H1 (cell line): ENCODE results near the gene CD44. TPM values are rescaled to one million over a fixed set of nuclear protein-coding genes. Genes with fewer than 3 reads are reported as not detected.

Experiments
- CTCF ChIA-PET: fragments of 300-600 bp; sonication (Branson Sonifier 250); formaldehyde crosslinking; loops from one replicate; lab custom pipeline; 2021; ENCODE audit not compliant: partially characterized antibody; lab: Charles Lee
- POLR2A ChIA-PET: fragments of 300-600 bp; sonication (Branson Sonifier 250); formaldehyde crosslinking; loops from one replicate; lab custom pipeline; 2021; ENCODE audit warnings: inconsistent platforms; ENCODE audit not compliant: partially characterized antibody; lab: Charles Lee
- DNase-seq, 2 experiments: peaks; one replicate each; pipeline versions ENCODE4 v3.0.0 to v3.0.0-alpha.2; 2010 to 2022; ENCODE audit warnings: low spot score in 2 of 2, low read depth in 1 of 2, mixed read lengths in 1 of 2
- FAIRE-seq: peaks from 2 replicates; lab custom pipeline; 2011; peaks lifted over from hg19 to GRCh38; lab: Jason Lieb, UNC
- H2AFZ ChIP-seq: 2 replicates; pipeline ENCODE4 v1.8.1; 2012; ENCODE audit warnings: low read length, inconsistent platforms
- H2AK5ac ChIP-seq: 2 replicates; pipeline ENCODE4 v1.6.1; 2013; ENCODE audit warnings: low read depth, low read length
- H2BK120ac ChIP-seq: replicated peaks from 2 replicates; pipeline ENCODE3; 2013; ENCODE audit warnings: low read depth, low read length, inconsistent platforms
- H2BK12ac ChIP-seq: 2 replicates; pipeline ENCODE4 v1.6.1; 2013; ENCODE audit warnings: low read depth, low read length
- H2BK15ac ChIP-seq: 2 replicates; pipeline ENCODE4 v1.6.1; 2013; ENCODE audit warnings: low read length
- H2BK20ac ChIP-seq: 2 replicates; pipeline ENCODE4 v1.6.1; 2013; ENCODE audit warnings: low read length
- H2BK5ac ChIP-seq: 2 replicates; pipeline ENCODE4 v1.6.1; 2013; ENCODE audit warnings: low read depth, low read length
- H3K14ac ChIP-seq: 2 replicates; pipeline ENCODE4 v1.6.1; 2013; ENCODE audit warnings: inconsistent platforms; ENCODE audit not compliant: insufficient read length
- H3K18ac ChIP-seq: 2 replicates; pipeline ENCODE4 v1.6.1; 2013; ENCODE audit warnings: low read length; ENCODE audit errors: extremely low read depth
- H3K23ac ChIP-seq: 2 replicates; pipeline ENCODE4 v1.6.1; 2013; ENCODE audit warnings: inconsistent platforms; ENCODE audit not compliant: insufficient read length
- H3K23me2 ChIP-seq: 2 replicates; pipeline ENCODE4 v1.6.1; 2013; ENCODE audit warnings: low read depth, low read length
- H3K27ac ChIP-seq: 2 replicates; pipeline ENCODE4 v1.6.1; 2011; ENCODE audit warnings: low read depth, low read length, inconsistent platforms
- H3K27me3 ChIP-seq, 4 experiments: replicated peaks in 1 of 4; 1 replicate in 1 of 4; 2 replicates in 3 of 4; pipeline versions ENCODE4 v1.6.1 to v1.8.1; 2011 to 2013; ENCODE audit warnings: low read length in 3 of 4, mild to moderate bottlenecking in 3 of 4, inconsistent platforms in 2 of 4, mixed read lengths in 2 of 4, moderate library complexity in 1 of 4; ENCODE audit not compliant: control insufficient read depth in 3 of 4, insufficient read depth in 3 of 4; ENCODE audit errors: extremely low read depth in 1 of 4
- H3K36me3 ChIP-seq, 4 experiments: 2 replicates each; pipeline versions ENCODE4 v1.6.1 to v1.8.1; 2011 to 2013; ENCODE audit warnings: mild to moderate bottlenecking in 4 of 4, low read length in 3 of 4, moderate library complexity in 2 of 4, control low read depth in 1 of 4, inconsistent platforms in 1 of 4; ENCODE audit not compliant: insufficient read depth in 4 of 4, control insufficient read depth in 2 of 4
- H3K4ac ChIP-seq: replicated peaks from 2 replicates; pipeline ENCODE3; 2013; ENCODE audit warnings: low read length, low read depth, mixed read lengths, inconsistent platforms; ENCODE audit not compliant: insufficient read length
- H3K4me1 ChIP-seq, 4 experiments: replicated peaks in 1 of 4; 1 replicate in 1 of 4; 2 replicates in 3 of 4; pipeline versions ENCODE4 v1.6.1 to v1.8.1; 2011 to 2013; ENCODE audit warnings: low read length in 3 of 4, inconsistent platforms in 2 of 4, mixed read lengths in 1 of 4; ENCODE audit not compliant: insufficient read depth in 4 of 4, control insufficient read depth in 3 of 4
- H3K4me2 ChIP-seq, 2 experiments: 2 replicates each; pipeline versions ENCODE4 v1.6.1 to v1.8.1; 2011 to 2013; ENCODE audit warnings: low read depth in 2 of 2, low read length in 2 of 2, control low read depth in 1 of 2, inconsistent platforms in 1 of 2, mild to moderate bottlenecking in 1 of 2; ENCODE audit not compliant: insufficient read depth in 1 of 2
- H3K4me3 ChIP-seq, 4 experiments: fragments of 200-600, 300-600 bp in 1 of 4; sonication (generic), shearing (Covaris generic), sonication (Bioruptor Twin) in 1 of 4; 2 replicates each; pipeline versions ENCODE4 v1.5.1 to v1.8.1; 2011 to 2016; ENCODE audit warnings: low read length in 4 of 4, low read depth in 3 of 4, control low read depth in 2 of 4, inconsistent platforms in 2 of 4, mild to moderate bottlenecking in 2 of 4, mixed read lengths in 1 of 4, moderate library complexity in 1 of 4; ENCODE audit not compliant: insufficient read depth in 2 of 4; ENCODE audit errors: extremely low read depth in 1 of 4
- H3K56ac ChIP-seq: replicated peaks from 2 replicates; pipeline ENCODE3; 2013; ENCODE audit warnings: low read depth, mild to moderate bottlenecking, mixed read lengths, low read length, inconsistent platforms; ENCODE audit not compliant: insufficient read length
- H3K79me1 ChIP-seq: 2 replicates; pipeline ENCODE4 v1.6.1; 2013; ENCODE audit warnings: low read depth, low read length, control low read depth
- H3K79me2 ChIP-seq, 2 experiments: 2 replicates each; pipeline versions ENCODE4 v1.6.1 to v1.8.1; 2012 to 2013; ENCODE audit warnings: low read length in 2 of 2, mild to moderate bottlenecking in 2 of 2, inconsistent platforms in 1 of 2; ENCODE audit not compliant: insufficient read depth in 2 of 2, control insufficient read depth in 1 of 2
- H3K9ac ChIP-seq, 4 experiments: replicated peaks in 1 of 4; 1 replicate in 1 of 4; 2 replicates in 3 of 4; pipeline versions ENCODE4 v1.6.1 to v1.8.1; 2011 to 2013; ENCODE audit warnings: low read depth in 3 of 4, low read length in 3 of 4, control low read depth in 2 of 4, mild to moderate bottlenecking in 2 of 4, moderate library complexity in 2 of 4, inconsistent platforms in 1 of 4; ENCODE audit errors: extremely low read depth in 1 of 4
- H3K9me3 ChIP-seq, 2 experiments: 2 replicates each; pipeline versions ENCODE4 v1.6.1 to v1.8.1; 2012 to 2013; ENCODE audit warnings: mild to moderate bottlenecking in 2 of 2, moderate library complexity in 2 of 2, control low read depth in 1 of 2, inconsistent platforms in 1 of 2, low read depth in 1 of 2, low read length in 1 of 2, mixed read lengths in 1 of 2; ENCODE audit not compliant: insufficient read depth in 2 of 2
- H4K20me1 ChIP-seq, 2 experiments: replicated peaks in 1 of 2; 2 replicates each; pipeline versions ENCODE3 to v1.8.1; 2011 to 2013; ENCODE audit warnings: inconsistent platforms in 2 of 2, low read length in 2 of 2, mild to moderate bottlenecking in 1 of 2; ENCODE audit not compliant: insufficient read depth in 2 of 2, control insufficient read depth in 1 of 2
- H4K5ac ChIP-seq: 2 replicates; pipeline ENCODE4 v1.6.1; 2013; ENCODE audit warnings: low read length, low read depth, mixed read lengths, inconsistent platforms; ENCODE audit not compliant: insufficient read length
- H4K8ac ChIP-seq: 2 replicates; pipeline ENCODE4 v1.8.0; 2013; ENCODE audit warnings: mild to moderate bottlenecking, moderate library complexity, low read length, inconsistent platforms; ENCODE audit not compliant: insufficient read depth; ENCODE audit errors: extremely low read depth
- H4K91ac ChIP-seq: replicated peaks from 2 replicates; pipeline ENCODE3; 2013; ENCODE audit warnings: low read length, mixed read lengths, inconsistent platforms; ENCODE audit not compliant: insufficient read length
- JUND ChIP-seq: IDR thresholded peaks from 2 replicates; pipeline ENCODE4 v1.6.1; 2011; ENCODE audit warnings: mild to moderate bottlenecking, improper control_type of control experiment, low read length
- KDM5A ChIP-seq: fragments of 200-600 bp; IDR thresholded peaks from 2 replicates; pipeline ENCODE4 v1.7.1; 2012; ENCODE audit warnings: mild to moderate bottlenecking, low read length, inconsistent platforms, mixed read lengths
- RNF2 ChIP-seq: fragments of 200-900, 300-1000 bp; sonication (generic); IDR thresholded peaks from 2 replicates; pipeline ENCODE4 v1.7.1; 2016; ENCODE audit warnings: borderline replicate concordance, low read depth, mild to moderate bottlenecking, antibody characterized with exemption, low read length; ENCODE audit not compliant: poor library complexity, severe bottlenecking; ENCODE audit errors: missing control alignments
- WGBS, 2 experiments: shearing (Covaris generic) in 1 of 2; methylation state at CpG; one replicate each; pipeline versions ENCODE4 v1.1.6 to v1.1.7; 2013 to 2015; ENCODE audit warnings: low lambda C conversion rate in 2 of 2, mixed read lengths in 2 of 2, inconsistent platforms in 1 of 2, low coverage in 1 of 2, missing lambda C conversion rate in 1 of 2; ENCODE audit not compliant: insufficient replicate concordance in 2 of 2, insufficient coverage in 1 of 2, insufficient read length in 1 of 2; ENCODE audit errors: extremely low coverage in 1 of 2, missing lambda C conversion rate in 1 of 2; 5-methylcytosine and 5-hydroxymethylcytosine counted together
- polyA plus RNA-seq, 7 experiments: library from polyadenylated mRNA; depleted of rRNA in 3 of 7; stranded (reverse) in 5 of 7; unstranded in 2 of 7; fragments of >200 nt in 5 of 7; fragments of 200-250 nt in 2 of 7; gene quantifications; 1 replicate in 5 of 7; 2 replicates in 1 of 7; 4 replicates in 1 of 7; pipeline versions ENCODE4 v1.2.1 to v1.2.3, GENCODE V29; 2011 to 2013; ENCODE audit warnings: missing spikeins in 2 of 7, mixed read lengths in 2 of 7
- total RNA-seq: library from RNA; stranded (reverse); fragmentation: NEBNext Ultra II Directional; extraction: Animal tissue kit (Norgen Biotek cat#: 25700); gene quantifications from 2 replicates; pipeline ENCODE4 v1.2.1, GENCODE V29; 2021

Gene CD44
- total and polyA plus RNA-seq, 2 of the 8 experiments (the other 6 are each of a cell fraction or from before 2014, with no cell fraction given): 11.8 to 13.7 TPM

GRCh38 chr11:35235936-35236666 lies 97.1 kb downstream of the CD44 start:
- H4K91ac ChIP-seq: peak overlapping the region; percentile 51
- ChIA-PET POLR2A (no interaction called here), CTCF (interaction anchor here (0.6 to 1.6 kb wide), 6 partner anchors 10 to 309 kb away, joined by 3 read pairs; no protein-coding TSS in a partner anchor)
- H3K9me3 ChIP-seq: no peaks in the 10 kb centered on the region
- H2BK20ac ChIP-seq: no peak overlapping the region
- peaks cover 0 to 2% (median 2%) of the 10 kb centered on the region in 4 experiments; a peak in 4 of 7 replicates for H3K4me1 ChIP-seq
- DNase-seq: no peak
- H3K9ac ChIP-seq: no peak overlapping the region
- no peak overlapping the region for H3K27ac ChIP-seq
- H2AFZ ChIP-seq: no peak overlapping the region
- no peak overlapping the region for H3K4me2 ChIP-seq
- no peak overlapping the region for H3K18ac ChIP-seq
- no peaks in the 10 kb centered on the region; a peak in 2 of 7 replicates for H3K27me3 ChIP-seq
- H4K5ac ChIP-seq: no peak overlapping the region
- H3K79me2 ChIP-seq: no peaks in the 10 kb centered on the region
- H3K4me3 ChIP-seq: no peak overlapping the region
- H3K14ac ChIP-seq: no peak overlapping the region
- no peak overlapping the region for H2AK5ac ChIP-seq
- H2BK15ac ChIP-seq: no peak overlapping the region
- no peak overlapping the region for H4K8ac ChIP-seq
- no peak for FAIRE-seq
- H2BK5ac ChIP-seq: no peak overlapping the region
- H4K20me1 ChIP-seq: no peaks in the 10 kb centered on the region
- no peak overlapping the region for H2BK12ac ChIP-seq
- no peaks in the 10 kb centered on the region for H3K23me2 ChIP-seq
- no peak overlapping the region for H3K23ac ChIP-seq
- no peak overlapping the region for H2BK120ac ChIP-seq
- TF ChIP-seq KDM5A (no peak), RNF2 (no peak), JUND (no peak)
- no peak overlapping the region for H3K56ac ChIP-seq
- H3K4ac ChIP-seq: no peak overlapping the region
- no peaks in the 10 kb centered on the region for H3K79me1 ChIP-seq
- 89% methylated on average over 4 of the region's 4 CpGs; no CpG with 5 or more reads in 1 of the 2 experiments for WGBS, 2 experiments
- H3K36me3 ChIP-seq: no peaks in the 10 kb centered on the region
